ENCODE data around the gene THSD7B.

DNA sequence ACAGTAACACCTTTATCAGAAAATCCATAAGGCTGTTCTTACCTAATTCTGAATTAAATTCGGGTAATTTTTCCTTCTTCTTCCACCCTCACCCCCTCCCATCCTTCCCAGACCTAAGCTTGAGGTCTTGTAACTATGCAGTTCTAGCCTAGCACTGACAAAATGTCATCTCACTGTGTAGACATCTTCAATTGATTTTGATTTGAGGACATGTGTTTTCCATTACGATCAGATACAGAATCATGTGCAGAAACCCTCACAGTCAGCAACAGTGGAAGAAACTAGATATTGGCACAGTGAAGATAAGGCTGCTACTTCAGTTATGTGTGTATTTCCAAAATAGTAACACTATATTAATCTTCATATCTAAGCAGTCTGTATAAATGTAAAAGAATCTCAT, 244.6 kb downstream of the THSD7B start:
- TF ChIP-seq CTCF (IDR thresholded peaks at IDR 0.05 in 8 of 11, conservative IDR thresholded peaks at IDR 0.05 in 3 of 11) (no peak), POLR2A (IDR thresholded peaks at IDR 0.05) (no peak), POLR2AphosphoS5 (IDR thresholded peaks at IDR 0.05) (no peak)

All from spleen (tissue), 7 donors.